ENCODE results near the gene PSMC5.

PSMC5 gene

GRCh38 chr17:63821804-63822203 is 5.4 kb upstream of the PSMC5 start:
- no peak for DNase-seq

- no peak for DNase-seq
These were observed 4.7 kb upstream of the PSMC5 start for GRCh38 chr17:63822537-63822936.

- no peak for DNase-seq
These were observed 3.4 kb upstream of the PSMC5 start for GRCh38 chr17:63823659-63824331.

- DNase-seq: no peak
These were observed 2.9 kb upstream of the PSMC5 start for GRCh38 chr17:63824362-63824761.

GRCh38 chr17:63826468-63827001 is 696 bp upstream of the PSMC5 start:
- DNase-seq: no peak

- DNase-seq: no peak
These were observed 580 bp downstream of the PSMC5 start for GRCh38 chr17:63827801-63828221.

GRCh38 chr17:63828936-63829335 is 1.7 kb downstream of the PSMC5 start:
- DNase-seq: no peak

GRCh38 chr17:63830278-63830677 is 3.0 kb downstream of the PSMC5 start:
- no peak for DNase-seq

GRCh38 chr17:63830904-63831491 is 3.8 kb downstream of the PSMC5 start:
- no peak for DNase-seq

GRCh38 chr17:63831505-63831904 is 4.3 kb downstream of the PSMC5 start:
- no peak for DNase-seq

- no peak for DNase-seq
These were observed 4.8 kb downstream of the PSMC5 start for GRCh38 chr17:63832014-63832413.

- no peak for DNase-seq
These were observed 5.2 kb downstream of the PSMC5 start for GRCh38 chr17:63832455-63832854.

- no peak for DNase-seq
These were observed 6.0 kb downstream of the PSMC5 start for GRCh38 chr17:63833026-63833740.

GRCh38 chr17:63833741-63834373 is 6.6 kb downstream of the PSMC5 start:
- no peak for DNase-seq

- DNase-seq: peak; percentile 82
These were observed 7.4 kb downstream of the PSMC5 start for GRCh38 chr17:63834431-63835166.

- DNase-seq: no peak
These were observed 8.0 kb downstream of the PSMC5 start for GRCh38 chr17:63835167-63835720.

GRCh38 chr17:63836811-63837210 is 9.6 kb downstream of the PSMC5 start:
- no peak for DNase-seq

GRCh38 chr17:63837480-63837879 is 10.2 kb downstream of the PSMC5 start:
- DNase-seq: no peak

- DNase-seq: no peak
These were observed 10.8 kb downstream of the PSMC5 start for GRCh38 chr17:63837962-63838600.

- no peak for DNase-seq
These were observed 11.5 kb downstream of the PSMC5 start for GRCh38 chr17:63838631-63839171.

- DNase-seq: no peak
These were observed 13.5 kb downstream of the PSMC5 start for GRCh38 chr17:63840591-63841349.
